HepG2 (cell line): ENCODE data around the gene ACTG2. TPM values are rescaled to one million over a fixed set of nuclear protein-coding genes. Genes with fewer than 3 reads are reported as not detected.

ENCODE experiments used
- AFF4 ChIP-seq: sonication (generic); formaldehyde crosslinking; IDR thresholded peaks from 2 replicates; pipeline ENCODE4 v1.4.0; 2020; ENCODE audit warnings: missing genetic modification reagents
- ARID5B ChIP-seq: IDR thresholded peaks from 2 replicates; pipeline ENCODE4 v1.4.0; 2020; ENCODE audit warnings: mild to moderate bottlenecking, missing genetic modification reagents
- CREB3 ChIP-seq: sonication (generic); formaldehyde crosslinking; IDR thresholded peaks from 2 replicates; pipeline ENCODE4 v1.5.0; 2020; ENCODE audit warnings: missing genetic modification reagents
- FOXA3 ChIP-seq: IDR thresholded peaks from 2 replicates; pipeline ENCODE4 v1.6.1; 2016; ENCODE audit warnings: missing genetic modification reagents, missing compliant biosample characterization
- HCFC1 ChIP-seq: fragments of 150-350 bp; IDR thresholded peaks from 2 replicates; pipeline ENCODE4 v1.6.1; 2014; ENCODE audit warnings: low read depth, low read length
- JDP2 ChIP-seq: sonication (generic); formaldehyde crosslinking; IDR thresholded peaks from 2 replicates; pipeline ENCODE4 v1.8.1; 2022; ENCODE audit warnings: missing genetic modification reagents, borderline replicate concordance
- MIXL1 ChIP-seq: IDR thresholded peaks from 2 replicates; pipeline ENCODE4 v1.6.1; 2016
- NFKBIZ ChIP-seq: IDR thresholded peaks from 2 replicates; pipeline ENCODE4 v1.6.1; 2018; ENCODE audit warnings: missing genetic modification reagents, missing compliant biosample characterization
- PHF5A ChIP-seq: IDR thresholded peaks from one replicate; pipeline ENCODE4 v1.6.1; 2018; ENCODE audit warnings: low read depth, missing genetic modification reagents; ENCODE audit not compliant: unreplicated experiment
- PLSCR1 ChIP-seq: sonication (generic); formaldehyde crosslinking; IDR thresholded peaks from 2 replicates; pipeline ENCODE4 v1.5.0; 2020; ENCODE audit warnings: missing genetic modification reagents, mild to moderate bottlenecking, borderline replicate concordance
- RNF2 ChIP-seq: fragments of 450-650 bp; conservative IDR thresholded peaks from 2 replicates; pipeline ENCODE4 v1.6.1; 2016; ENCODE audit warnings: low read depth
- SCMH1 ChIP-seq: sonication (generic); formaldehyde crosslinking; IDR thresholded peaks from 2 replicates; pipeline ENCODE4 v1.9.0; 2021; ENCODE audit warnings: missing genetic modification reagents, mild to moderate bottlenecking, borderline replicate concordance
- ZBTB34 ChIP-seq: sonication (generic); formaldehyde crosslinking; IDR thresholded peaks from 2 replicates; pipeline ENCODE4 v1.8.0; 2022; ENCODE audit warnings: mild to moderate bottlenecking, missing genetic modification reagents
- ZFP41 ChIP-seq: sonication (generic); formaldehyde crosslinking; IDR thresholded peaks from 2 replicates; pipeline ENCODE4 v1.4.0; 2020; ENCODE audit warnings: mild to moderate bottlenecking, missing genetic modification reagents, borderline replicate concordance
- ZNF562 ChIP-seq: sonication (generic); formaldehyde crosslinking; IDR thresholded peaks from 2 replicates; pipeline ENCODE4 v1.8.0; 2022; ENCODE audit warnings: missing genetic modification reagents, borderline replicate concordance
- ZNF652 ChIP-seq: IDR thresholded peaks from 2 replicates; pipeline ENCODE4 v1.6.1; 2016; ENCODE audit warnings: low read depth, borderline replicate concordance
- ZNF709 ChIP-seq: sonication (generic); formaldehyde crosslinking; IDR thresholded peaks from 2 replicates; pipeline ENCODE4 v1.5.0; 2020; ENCODE audit warnings: mild to moderate bottlenecking, missing genetic modification reagents
- ZNF768 ChIP-seq: sonication (generic); formaldehyde crosslinking; IDR thresholded peaks from 2 replicates; pipeline ENCODE4 v1.4.0; 2020; ENCODE audit warnings: missing genetic modification reagents
- polyA plus RNA-seq, 8 experiments: library from polyadenylated mRNA; depleted of rRNA in 3 of 8; stranded (reverse) in 7 of 8; unstranded in 1 of 8; fragments of >200 nt; fragmentation: Illumina TruSeq in 4 of 8; extraction: Trizol in 4 of 8; gene quantifications; 2 replicates each; pipeline versions ENCODE4 v1.2.1 to v1.2.3, GENCODE V29; 2011 to 2016; ENCODE audit warnings: low read depth in 4 of 8, missing spikeins in 1 of 8, mixed read lengths in 1 of 8; ENCODE audit not compliant: insufficient read depth in 1 of 8
- total RNA-seq, 5 experiments: library from RNA; depleted of rRNA; stranded (reverse); fragments of >200 nt; fragmentation: Illumina TruSeq; extraction: Trizol; gene quantifications; 2 replicates each; pipeline ENCODE4 v1.2.3, GENCODE V29; 2016; ENCODE audit warnings: low read depth in 1 of 5

The ACTG2 gene
- total and polyA plus RNA-seq, 2 of the 13 experiments (the other 11 are each of a cell fraction or from before 2014, with no cell fraction given) = 0.13 TPM; not detected in 1

- peak; percentile 87 for TF ChIP-seq ARID5B (CRISPR knock-in tag)
- TF ChIP-seq ZBTB34 (CRISPR knock-in tag) = no peak; the same call in 1 of the 2 replicates
- TF ChIP-seq HCFC1 = peak; percentile 58
- no peak for TF ChIP-seq JDP2 (CRISPR knock-in tag)
- TF ChIP-seq SCMH1 (CRISPR knock-in tag) = no peak
- TF ChIP-seq CREB3 = no peak; the same call in 1 of the 2 replicates
- TF ChIP-seq FOXA3 = peak; percentile 72
- TF ChIP-seq PHF5A = peak; percentile 87
- TF ChIP-seq PLSCR1 (CRISPR knock-in tag) = no peak
- peak; percentile 84; the same call in 1 of the 2 replicates for TF ChIP-seq AFF4 (CRISPR knock-in tag)
- TF ChIP-seq ZFP41 (CRISPR knock-in tag) = 0 out of 2 replicates have a peak, but pooled peaks have one; percentile 39
- TF ChIP-seq ZNF709 (CRISPR knock-in tag) = no peak; the same call in 1 of the 2 replicates
- TF ChIP-seq RNF2 = peak; percentile 97
- no peak for TF ChIP-seq ZNF652 (CRISPR knock-in tag)
- TF ChIP-seq ZNF562 = no peak; the same call in 1 of the 2 replicates
- peak; percentile 82; the same call in 1 of the 2 replicates for TF ChIP-seq NFKBIZ (CRISPR knock-in tag)
- no peak; the same call in none of the 2 replicates for TF ChIP-seq MIXL1 (CRISPR knock-in tag)
- TF ChIP-seq ZNF768 (CRISPR knock-in tag) = peak; percentile 85
Measured at GRCh38 chr2:73926493-73927327, 33.9 kb downstream of the ACTG2 start, which contains the start of gene DGUOK (continued).
